Mesothelial cell of epicardium (in vitro differentiated cells): Measurements from ENCODE around the gene MEIS2. TPM values are rescaled to one million over a fixed set of nuclear protein-coding genes. Genes with fewer than 3 reads are reported as not detected.

Source experiments
- DNase-seq, 2 experiments: peaks; one replicate each; pipeline ENCODE4 v3.0.0; 2021; ENCODE audit warnings: low spot score in 2 of 2; ENCODE audit not compliant: unreplicated experiment in 2 of 2
- H3K27ac Mint-ChIP-seq: 2 replicates; pipeline ENCODE4 v1.8.0; 2021; ENCODE audit warnings: mixed read lengths
- H3K27me3 Mint-ChIP-seq: 2 replicates; pipeline ENCODE4 v1.8.0; 2021; ENCODE audit warnings: low read depth, mixed read lengths
- H3K36me3 Mint-ChIP-seq: 2 replicates; pipeline ENCODE4 v1.8.0; 2021; ENCODE audit warnings: mixed read lengths
- H3K4me1 Mint-ChIP-seq: 2 replicates; pipeline ENCODE4 v1.8.0; 2021; ENCODE audit warnings: mixed read lengths
- H3K4me3 Mint-ChIP-seq: 2 replicates; pipeline ENCODE4 v1.8.0; 2021; ENCODE audit warnings: mild to moderate bottlenecking, moderate library complexity, mixed read lengths
- H3K9me3 Mint-ChIP-seq: 2 replicates; pipeline ENCODE4 v1.8.0; 2021; ENCODE audit warnings: mixed read lengths
- total RNA-seq: library from RNA; stranded (reverse); gene quantifications from 3 replicates; pipeline ENCODE4 v1.2.1, GENCODE V29; 2021
- TF ChIP-seq, protein P1 (sequence below): fragments of 200-600 bp; sonication (generic); IDR thresholded peaks from one replicate; pipeline ENCODE4 v1.5.0; 2021; ENCODE audit warnings: antibody characterized with exemption; ENCODE audit not compliant: unreplicated experiment

MEIS2 gene
- total RNA-seq, 1 donor from 2014 or later: 397 TPM

GRCh38 chr15:37057831-37058230, 42.5 kb downstream of the MEIS2 start:
- Mint-ChIP-seq H3K9me3 (no peaks in the 10 kb centered on the region), H3K4me1 (peaks cover 77% of the 10 kb centered on the region), H3K36me3 (peaks cover 36% of the 10 kb centered on the region), H3K4me3 (peak overlapping the region; percentile 4), H3K27me3 (no peaks in the 10 kb centered on the region), H3K27ac (peak overlapping the region; percentile 94)
- no peak for DNase-seq
- TF ChIP-seq, protein P1, sequence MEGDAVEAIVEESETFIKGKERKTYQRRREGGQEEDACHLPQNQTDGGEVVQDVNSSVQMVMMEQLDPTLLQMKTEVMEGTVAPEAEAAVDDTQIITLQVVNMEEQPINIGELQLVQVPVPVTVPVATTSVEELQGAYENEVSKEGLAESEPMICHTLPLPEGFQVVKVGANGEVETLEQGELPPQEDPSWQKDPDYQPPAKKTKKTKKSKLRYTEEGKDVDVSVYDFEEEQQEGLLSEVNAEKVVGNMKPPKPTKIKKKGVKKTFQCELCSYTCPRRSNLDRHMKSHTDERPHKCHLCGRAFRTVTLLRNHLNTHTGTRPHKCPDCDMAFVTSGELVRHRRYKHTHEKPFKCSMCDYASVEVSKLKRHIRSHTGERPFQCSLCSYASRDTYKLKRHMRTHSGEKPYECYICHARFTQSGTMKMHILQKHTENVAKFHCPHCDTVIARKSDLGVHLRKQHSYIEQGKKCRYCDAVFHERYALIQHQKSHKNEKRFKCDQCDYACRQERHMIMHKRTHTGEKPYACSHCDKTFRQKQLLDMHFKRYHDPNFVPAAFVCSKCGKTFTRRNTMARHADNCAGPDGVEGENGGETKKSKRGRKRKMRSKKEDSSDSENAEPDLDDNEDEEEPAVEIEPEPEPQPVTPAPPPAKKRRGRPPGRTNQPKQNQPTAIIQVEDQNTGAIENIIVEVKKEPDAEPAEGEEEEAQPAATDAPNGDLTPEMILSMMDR: no peak

- no peaks in the 10 kb centered on the region for H3K27me3 Mint-ChIP-seq
- peak overlapping the region; percentile 5 for H3K4me3 Mint-ChIP-seq
- DNase-seq: no peak
- peaks cover 35% of the 10 kb centered on the region for H3K36me3 Mint-ChIP-seq
- peaks cover 74% of the 10 kb centered on the region for H3K4me1 Mint-ChIP-seq
- H3K27ac Mint-ChIP-seq: peak overlapping the region; percentile 94
- TF ChIP-seq, protein P1: no peak
- no peaks in the 10 kb centered on the region for H3K9me3 Mint-ChIP-seq
These were observed 43.1 kb downstream of the MEIS2 start for GRCh38 chr15:37057256-37057655.

GRCh38 chr15:37056177-37057121, 43.9 kb downstream of the MEIS2 start:
- H3K27me3 Mint-ChIP-seq: no peaks in the 10 kb centered on the region
- H3K36me3 Mint-ChIP-seq: peaks cover 36% of the 10 kb centered on the region
- H3K4me3 Mint-ChIP-seq: no peak overlapping the region
- H3K9me3 Mint-ChIP-seq: peaks cover under 1% of the 10 kb centered on the region
- DNase-seq: no peak
- peak overlapping the region; percentile 94 for H3K27ac Mint-ChIP-seq
- TF ChIP-seq, protein P1: no peak
- H3K4me1 Mint-ChIP-seq: peaks cover 70% of the 10 kb centered on the region

DNA sequence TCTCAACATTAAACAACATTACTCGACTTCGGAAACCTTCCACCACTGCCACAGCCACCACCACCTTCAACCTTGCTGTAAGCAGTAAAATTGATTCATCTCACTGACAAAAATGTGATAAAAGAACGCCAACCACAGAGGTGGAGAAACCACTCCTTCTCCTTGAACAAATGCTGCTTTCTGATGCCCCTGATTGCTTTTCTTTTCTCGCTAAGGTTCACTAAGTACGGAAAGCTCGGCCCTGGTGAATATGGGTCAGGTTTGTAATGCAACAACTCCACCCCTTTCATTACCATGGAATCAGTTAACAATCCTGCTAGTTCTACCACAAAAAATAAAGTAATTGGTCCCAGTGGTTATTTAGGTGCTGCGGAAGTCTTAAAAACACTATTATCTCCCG, 44.9 kb downstream of the MEIS2 start:
- Mint-ChIP-seq H3K27ac (peak overlapping the region; percentile 94), H3K27me3 (no peaks in the 10 kb centered on the region), H3K4me3 (no peak overlapping the region), H3K36me3 (peaks cover 38% of the 10 kb centered on the region), H3K4me1 (peaks cover 63% of the 10 kb centered on the region), H3K9me3 (peaks cover 9% of the 10 kb centered on the region)
- no peak for DNase-seq
- TF ChIP-seq, protein P1: no peak

DNA sequence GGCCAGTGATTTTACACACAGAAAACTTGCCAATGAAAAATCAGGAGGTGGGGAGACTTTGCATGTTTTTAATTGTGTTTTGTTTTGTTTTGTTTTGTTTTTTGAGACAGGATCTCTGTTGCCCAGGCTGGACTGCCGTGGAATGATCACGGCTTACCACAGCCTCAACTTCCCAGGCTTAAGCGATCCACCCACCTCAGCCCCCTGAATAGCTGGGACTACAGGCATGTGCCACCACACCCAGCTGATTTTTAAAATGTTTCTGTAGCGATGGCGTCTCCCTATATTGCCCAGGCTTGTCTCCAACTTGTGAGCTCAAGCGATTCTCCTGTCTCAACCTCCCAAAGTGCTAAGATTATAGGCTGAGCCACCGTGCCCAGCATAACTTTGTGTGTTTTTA, 46.0 kb downstream of the MEIS2 start:
- H3K27ac Mint-ChIP-seq: peak overlapping the region; percentile 94
- H3K4me1 Mint-ChIP-seq: peaks cover 58% of the 10 kb centered on the region
- DNase-seq: no peak
- H3K4me3 Mint-ChIP-seq: no peak overlapping the region
- H3K27me3 Mint-ChIP-seq: no peaks in the 10 kb centered on the region
- peaks cover 42% of the 10 kb centered on the region for H3K36me3 Mint-ChIP-seq
- peaks cover 9% of the 10 kb centered on the region for H3K9me3 Mint-ChIP-seq
- TF ChIP-seq, protein P1: no peak
